OCI-LY7 (cell line): ENCODE data around the gene COL5A1. TPM values are rescaled to one million over a fixed set of nuclear protein-coding genes. Genes with fewer than 3 reads are reported as not detected.

Experiments
- BruUV-seq: library from RNA; stranded (reverse); fragments of 400-500 nt; replicated peaks from 2 replicates; lab custom pipeline; 2021; lab: Mats Ljungman, UMichigan
- CTCF ChIA-PET: fragments of 300-600 bp; sonication (Branson Sonifier 250); formaldehyde crosslinking; loops from one replicate; lab custom pipeline; 2022; ENCODE audit warnings: antibody characterized with exemption; ENCODE audit not compliant: unreplicated experiment; lab: Charles Lee
- POLR2A ChIA-PET: fragments of 300-600 bp; sonication (Branson Sonifier 250); formaldehyde crosslinking; loops from one replicate; lab custom pipeline; 2022; ENCODE audit warnings: antibody characterized with exemption; lab: Charles Lee
- DNase-seq: peaks from one replicate; pipeline ENCODE4 v3.0.0-alpha.2; 2015; ENCODE audit warnings: low spot score
- H2AFZ ChIP-seq: fragments of 200-600 bp; sonication (generic), shearing (Covaris generic); 2 replicates; pipeline ENCODE4 v1.6.1; 2014; ENCODE audit warnings: mild to moderate bottlenecking, antibody characterized with exemption, low read length, moderate library complexity
- H3K27ac ChIP-seq: fragments of 200-600 bp; sonication (generic); 2 replicates; pipeline ENCODE4 v1.5.1; 2014; ENCODE audit warnings: mixed run types, low read depth, mild to moderate bottlenecking, moderate library complexity, low read length, inconsistent platforms; ENCODE audit not compliant: poor library complexity, severe bottlenecking
- H3K36me3 ChIP-seq: fragments of 200-600 bp; sonication (generic); 2 replicates; pipeline ENCODE4 v1.6.1; 2014; ENCODE audit warnings: mild to moderate bottlenecking, antibody characterized with exemption, low read length, moderate library complexity, mixed read lengths; ENCODE audit not compliant: insufficient read depth
- H3K4me1 ChIP-seq: fragments of 200-600 bp; sonication (generic); 2 replicates; pipeline ENCODE4 v1.5.1; 2014; ENCODE audit warnings: mild to moderate bottlenecking, low read length; ENCODE audit not compliant: insufficient read depth, poor library complexity, severe bottlenecking
- H3K4me2 ChIP-seq: fragments of 200-600 bp; sonication (generic); 2 replicates; pipeline ENCODE4 v1.6.1; 2014; ENCODE audit warnings: mild to moderate bottlenecking, low read length
- H3K4me3 ChIP-seq: fragments of 200-600 bp; sonication (generic); 2 replicates; pipeline ENCODE4 v1.5.1; 2014; ENCODE audit warnings: mild to moderate bottlenecking, low read depth, low read length; ENCODE audit not compliant: poor library complexity, severe bottlenecking
- H3K79me2 ChIP-seq: fragments of 200-600 bp; sonication (generic); 2 replicates; pipeline ENCODE4 v1.6.1; 2016; ENCODE audit warnings: low read depth, mild to moderate bottlenecking, low read length, moderate library complexity, mixed read lengths; ENCODE audit not compliant: insufficient read depth
- H3K9me2 ChIP-seq: fragments of 200-600 bp; sonication (generic); 2 replicates; pipeline ENCODE4 v1.6.1; 2016; ENCODE audit warnings: mild to moderate bottlenecking, low read length, mixed read lengths; ENCODE audit not compliant: insufficient read depth
- H3K9me3 ChIP-seq: fragments of 200-600 bp; sonication (generic); 2 replicates; pipeline ENCODE4 v1.6.1; 2014; ENCODE audit warnings: mild to moderate bottlenecking, mixed run types, low read length, mixed read lengths
- H4K20me1 ChIP-seq: fragments of 200-600 bp; sonication (generic); 2 replicates; pipeline ENCODE4 v1.6.1; 2014; ENCODE audit warnings: mild to moderate bottlenecking, antibody characterized with exemption, low read length, moderate library complexity, mixed read lengths; ENCODE audit not compliant: insufficient read depth
- EZH2phosphoT487 ChIP-seq: fragments of 200-600 bp; sonication (generic); IDR thresholded peaks from 2 replicates; pipeline ENCODE4 v1.6.1; 2018; ENCODE audit warnings: low read depth, borderline replicate concordance, mild to moderate bottlenecking, mixed run types, antibody characterized with exemption, low read length, moderate library complexity, mixed read lengths
- intact Hi-C: fragments of 100-400 bp; cut with micrococcal nuclease; formaldehyde crosslinking; loops from one replicate; pipeline ENCODE4 v1.10.0; 2022; ENCODE audit not compliant: unreplicated experiment
- total RNA-seq, 2 experiments: library from RNA; depleted of rRNA in 1 of 2; stranded (reverse); fragments of >200 nt in 1 of 2; shearing (Covaris generic) in 1 of 2; gene quantifications; 2 replicates each; pipeline ENCODE4 v1.2.3, GENCODE V29; 2014 to 2022
- TF ChIP-seq, protein P1 (sequence below): fragments of 200-600 bp; sonication (generic); conservative IDR thresholded peaks from 2 replicates; pipeline ENCODE4 v1.5.1; 2014; ENCODE audit warnings: mild to moderate bottlenecking, antibody characterized with exemption, low read length, moderate library complexity, mixed read lengths

COL5A1 gene
- total RNA-seq, 2 experiments from 2014 or later, result 12.2 to 28.6 TPM

DNA sequence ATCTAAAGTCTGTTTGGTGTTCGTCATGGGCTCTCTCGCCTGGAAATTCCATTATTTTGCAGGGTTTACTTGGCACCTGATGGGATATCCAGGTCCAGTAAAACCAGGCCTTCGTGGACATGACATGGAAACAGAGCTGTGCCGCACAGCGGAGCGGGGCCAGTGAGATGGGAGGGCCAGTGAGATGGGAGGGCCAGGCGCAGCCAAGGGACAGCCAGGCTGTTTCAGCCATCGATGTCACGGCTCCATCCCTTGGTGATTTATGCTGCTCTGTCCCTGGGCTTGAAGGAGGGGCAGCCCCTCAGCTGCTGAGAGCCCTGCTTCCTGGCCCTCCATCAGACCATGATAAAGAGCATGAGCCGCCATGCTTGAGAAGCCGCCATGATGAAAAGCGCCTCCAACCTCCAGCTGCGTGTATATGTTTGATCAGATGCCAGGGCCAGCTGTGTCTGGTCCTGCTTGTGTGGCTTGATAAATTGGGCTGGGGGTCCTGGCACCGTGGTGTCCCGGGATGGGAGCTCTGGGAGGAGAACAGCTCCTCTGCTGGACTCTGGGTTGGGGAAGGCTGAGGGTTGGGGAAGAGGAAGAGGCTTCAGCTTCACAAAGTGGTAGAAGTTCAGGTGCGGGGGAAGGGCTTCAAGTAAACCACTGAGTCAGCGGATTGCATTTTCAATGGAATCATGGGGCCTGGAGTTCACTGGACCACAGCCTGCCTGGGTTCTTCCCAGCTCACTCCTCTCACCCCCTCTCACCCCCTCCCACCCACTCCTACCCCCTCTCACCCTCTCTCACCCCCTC is 6.1 kb upstream of the COL5A1 start:
- Histone ChIP-seq H3K27ac (no peak overlapping the region), H2AFZ (no peak overlapping the region), H3K4me3 (no peak overlapping the region), H4K20me1 (no peaks in the 10 kb centered on the region), H3K9me2 (no peaks in the 10 kb centered on the region), H3K4me2 (no peak overlapping the region), H3K36me3 (no peaks in the 10 kb centered on the region), H3K4me1 (no peaks in the 10 kb centered on the region), H3K9me3 (no peaks in the 10 kb centered on the region), H3K79me2 (no peaks in the 10 kb centered on the region)
- no peak for TF ChIP-seq EZH2phosphoT487
- TF ChIP-seq, protein P1, sequence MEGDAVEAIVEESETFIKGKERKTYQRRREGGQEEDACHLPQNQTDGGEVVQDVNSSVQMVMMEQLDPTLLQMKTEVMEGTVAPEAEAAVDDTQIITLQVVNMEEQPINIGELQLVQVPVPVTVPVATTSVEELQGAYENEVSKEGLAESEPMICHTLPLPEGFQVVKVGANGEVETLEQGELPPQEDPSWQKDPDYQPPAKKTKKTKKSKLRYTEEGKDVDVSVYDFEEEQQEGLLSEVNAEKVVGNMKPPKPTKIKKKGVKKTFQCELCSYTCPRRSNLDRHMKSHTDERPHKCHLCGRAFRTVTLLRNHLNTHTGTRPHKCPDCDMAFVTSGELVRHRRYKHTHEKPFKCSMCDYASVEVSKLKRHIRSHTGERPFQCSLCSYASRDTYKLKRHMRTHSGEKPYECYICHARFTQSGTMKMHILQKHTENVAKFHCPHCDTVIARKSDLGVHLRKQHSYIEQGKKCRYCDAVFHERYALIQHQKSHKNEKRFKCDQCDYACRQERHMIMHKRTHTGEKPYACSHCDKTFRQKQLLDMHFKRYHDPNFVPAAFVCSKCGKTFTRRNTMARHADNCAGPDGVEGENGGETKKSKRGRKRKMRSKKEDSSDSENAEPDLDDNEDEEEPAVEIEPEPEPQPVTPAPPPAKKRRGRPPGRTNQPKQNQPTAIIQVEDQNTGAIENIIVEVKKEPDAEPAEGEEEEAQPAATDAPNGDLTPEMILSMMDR, result no peak
- ChIA-PET POLR2A (no interaction called here), CTCF (no interaction called here)
- DNase-seq, result no peak
- intact Hi-C loops, result no loop called here
- no TSS peak for BruUV-seq

DNA sequence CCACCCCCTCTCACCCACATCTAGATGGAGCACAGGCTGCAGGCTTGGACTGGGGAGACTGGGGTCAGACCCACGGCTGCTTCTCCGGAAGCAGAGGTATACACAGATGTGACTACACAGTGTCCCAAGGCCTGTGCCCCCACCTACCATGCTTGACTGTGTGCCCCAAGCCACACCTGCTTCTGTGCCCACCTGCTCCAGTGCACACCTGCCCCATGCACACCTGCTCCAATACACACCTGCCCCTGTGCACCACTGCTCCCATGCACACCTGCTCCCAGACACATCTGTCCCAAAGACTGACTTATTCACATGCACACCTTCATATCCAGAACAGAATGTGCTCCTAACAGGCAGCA is 5.5 kb upstream of the COL5A1 start:
- Histone ChIP-seq H3K9me3 (no peaks in the 10 kb centered on the region), H3K4me3 (no peak overlapping the region), H3K4me1 (no peaks in the 10 kb centered on the region), H3K79me2 (no peaks in the 10 kb centered on the region), H2AFZ (no peak overlapping the region), H3K4me2 (no peak overlapping the region), H4K20me1 (no peaks in the 10 kb centered on the region), H3K27ac (no peak overlapping the region), H3K9me2 (no peaks in the 10 kb centered on the region), H3K36me3 (no peaks in the 10 kb centered on the region)
- CTCF ChIA-PET, result no interaction called here
- no peak for DNase-seq
- TF ChIP-seq, protein P1, result no peak
- TF ChIP-seq EZH2phosphoT487, result no peak
- no TSS peak for BruUV-seq
- POLR2A ChIA-PET, result no interaction called here
- intact Hi-C loops, result no loop called here

DNA sequence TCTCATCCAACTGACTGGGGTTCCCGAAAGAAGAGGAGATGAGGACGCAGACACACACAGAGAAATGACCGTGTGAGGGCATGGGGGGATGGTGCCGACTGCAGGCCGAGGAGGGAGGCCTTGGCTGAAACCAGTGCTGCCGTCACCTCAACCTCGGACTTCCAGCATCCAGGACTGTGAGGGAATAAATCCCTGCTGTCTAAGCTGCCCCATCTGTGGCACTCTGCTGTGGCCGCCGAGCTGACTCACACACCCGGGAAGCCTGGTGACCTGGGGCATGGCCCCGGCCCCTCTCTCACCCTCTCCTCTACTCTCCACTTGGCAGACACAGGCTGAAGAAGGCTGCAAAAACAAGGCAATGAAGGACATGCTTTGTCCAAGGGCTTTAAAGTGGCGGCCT is 4.4 kb upstream of the COL5A1 start:
- Histone ChIP-seq H4K20me1 (no peaks in the 10 kb centered on the region), H3K9me3 (no peaks in the 10 kb centered on the region), H3K4me3 (no peak overlapping the region), H3K4me1 (no peaks in the 10 kb centered on the region), H3K9me2 (no peaks in the 10 kb centered on the region), H3K36me3 (no peaks in the 10 kb centered on the region), H3K79me2 (no peaks in the 10 kb centered on the region), H3K27ac (no peak overlapping the region), H3K4me2 (no peak overlapping the region), H2AFZ (no peak overlapping the region)
- ChIA-PET POLR2A (no interaction called here), CTCF (no interaction called here)
- BruUV-seq, result no TSS peak
- DNase-seq, result no peak
- intact Hi-C loops, result no loop called here
- no peak for TF ChIP-seq EZH2phosphoT487
- TF ChIP-seq, protein P1, result no peak
